Mesothelial cell of epicardium (in vitro differentiated cells): ENCODE measurements around the gene RALGAPB. TPM values are rescaled to one million over a fixed set of nuclear protein-coding genes. Genes with fewer than 3 reads are reported as not detected.

Source experiments
- DNase-seq, 2 experiments: peaks; one replicate each; pipeline ENCODE4 v3.0.0; 2021; ENCODE audit warnings: low spot score in 2 of 2; ENCODE audit not compliant: unreplicated experiment in 2 of 2
- H3K27ac Mint-ChIP-seq: 2 replicates; pipeline ENCODE4 v1.8.0; 2021; ENCODE audit warnings: mixed read lengths
- H3K27me3 Mint-ChIP-seq: 2 replicates; pipeline ENCODE4 v1.8.0; 2021; ENCODE audit warnings: low read depth, mixed read lengths
- H3K36me3 Mint-ChIP-seq: 2 replicates; pipeline ENCODE4 v1.8.0; 2021; ENCODE audit warnings: mixed read lengths
- H3K4me1 Mint-ChIP-seq: 2 replicates; pipeline ENCODE4 v1.8.0; 2021; ENCODE audit warnings: mixed read lengths
- H3K4me3 Mint-ChIP-seq: 2 replicates; pipeline ENCODE4 v1.8.0; 2021; ENCODE audit warnings: mild to moderate bottlenecking, moderate library complexity, mixed read lengths
- H3K9me3 Mint-ChIP-seq: 2 replicates; pipeline ENCODE4 v1.8.0; 2021; ENCODE audit warnings: mixed read lengths
- CTCF ChIP-seq: fragments of 200-600 bp; sonication (generic); IDR thresholded peaks from one replicate; pipeline ENCODE4 v1.5.0; 2021; ENCODE audit warnings: antibody characterized with exemption; ENCODE audit not compliant: unreplicated experiment
- total RNA-seq: library from RNA; stranded (reverse); gene quantifications from 3 replicates; pipeline ENCODE4 v1.2.1, GENCODE V29; 2021

Gene RALGAPB
- total RNA-seq, 1 donor from 2014 or later = 43.5 TPM

- DNase-seq = no peak
- no peaks in the 10 kb centered on the region for H3K9me3 Mint-ChIP-seq
- no peak overlapping the region for H3K27ac Mint-ChIP-seq
- H3K27me3 Mint-ChIP-seq = no peaks in the 10 kb centered on the region
- no peak for TF ChIP-seq CTCF
- H3K4me1 Mint-ChIP-seq = no peaks in the 10 kb centered on the region
- H3K36me3 Mint-ChIP-seq = peaks cover 16% of the 10 kb centered on the region
- no peak overlapping the region for H3K4me3 Mint-ChIP-seq
These were observed 16.5 kb downstream of the RALGAPB start for GRCh38 chr20:38489181-38489580.

DNA sequence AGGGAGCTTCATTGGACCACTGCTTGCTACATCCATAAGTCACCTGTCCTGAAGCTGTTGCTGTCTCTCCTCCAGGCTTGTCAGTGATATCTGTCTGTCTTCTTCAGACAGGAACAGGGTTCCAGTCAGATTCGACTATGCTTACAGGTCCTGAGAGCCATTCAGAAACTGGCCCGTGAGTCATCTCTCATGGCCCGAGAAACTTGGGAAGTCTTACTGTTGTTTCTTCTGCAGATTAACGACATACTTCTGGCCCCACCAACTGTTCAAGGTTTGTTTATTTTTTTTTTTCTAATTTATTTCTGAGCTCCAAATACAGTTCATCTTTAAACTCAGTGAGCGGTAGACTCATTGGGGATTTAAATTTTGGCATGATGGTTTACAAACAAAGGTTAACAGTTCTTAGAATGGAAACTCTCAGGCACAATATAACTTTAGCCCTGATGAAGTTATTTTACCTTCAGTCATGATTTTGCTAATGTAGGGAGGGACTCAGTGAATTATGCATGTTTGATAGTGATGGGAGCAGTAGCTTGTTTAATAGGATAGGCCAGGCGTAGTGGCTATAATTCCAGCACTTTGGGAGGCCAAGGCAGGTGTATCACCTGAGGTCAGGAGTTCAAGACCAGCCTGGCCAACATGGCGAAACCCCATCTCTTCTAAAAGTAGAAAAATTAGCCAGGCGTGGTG, 24.7 kb downstream of the RALGAPB start:
- Mint-ChIP-seq H3K36me3 (peaks cover 36% of the 10 kb centered on the region), H3K27me3 (no peaks in the 10 kb centered on the region), H3K4me1 (no peaks in the 10 kb centered on the region), H3K27ac (no peak overlapping the region), H3K9me3 (no peaks in the 10 kb centered on the region), H3K4me3 (no peak overlapping the region)
- no peak for TF ChIP-seq CTCF
- DNase-seq = no peak

DNA sequence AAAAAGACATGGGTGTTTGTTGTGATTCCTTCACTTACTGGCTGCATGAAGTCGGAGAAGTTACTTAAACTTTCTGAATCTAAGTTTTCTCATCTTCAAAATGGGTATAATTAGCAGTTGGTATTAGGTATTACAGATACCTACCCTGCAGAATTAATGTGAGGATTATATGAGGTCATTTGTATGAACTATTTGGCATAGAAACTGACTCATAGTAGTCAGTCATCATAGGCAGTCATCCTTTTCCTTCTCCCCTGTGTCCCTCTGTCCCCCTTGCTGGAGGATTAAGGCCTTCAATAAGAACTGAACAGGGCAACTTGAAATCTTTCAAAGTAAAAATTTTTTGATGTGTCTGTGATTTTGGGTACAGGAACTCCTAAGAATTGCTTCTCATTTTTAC, 26.3 kb downstream of the RALGAPB start:
- TF ChIP-seq CTCF = no peak
- DNase-seq = no peak
- H3K27ac Mint-ChIP-seq = no peak overlapping the region
- no peak overlapping the region for H3K4me3 Mint-ChIP-seq
- H3K27me3 Mint-ChIP-seq = no peaks in the 10 kb centered on the region
- H3K36me3 Mint-ChIP-seq = peaks cover 41% of the 10 kb centered on the region
- H3K4me1 Mint-ChIP-seq = no peaks in the 10 kb centered on the region
- H3K9me3 Mint-ChIP-seq = no peaks in the 10 kb centered on the region

DNA sequence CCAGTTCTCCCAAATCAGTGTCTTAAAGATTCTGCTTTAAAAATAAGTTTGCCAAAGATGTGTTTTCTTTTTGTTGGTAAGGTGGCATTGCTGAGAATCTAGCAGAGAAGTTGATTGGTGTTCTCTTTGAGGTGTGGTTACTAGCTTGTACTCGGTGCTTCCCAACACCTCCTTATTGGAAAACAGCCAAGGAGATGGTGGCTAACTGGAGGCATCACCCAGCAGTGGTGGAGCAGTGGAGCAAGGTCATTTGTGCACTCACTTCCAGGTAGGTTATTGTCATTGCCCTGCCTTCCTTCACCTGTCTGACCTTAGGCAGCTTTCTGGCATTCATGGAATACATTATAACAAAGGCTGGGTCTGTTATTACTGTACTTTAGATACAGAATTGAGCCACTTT, 26.7 kb downstream of the RALGAPB start:
- no peaks in the 10 kb centered on the region for H3K4me1 Mint-ChIP-seq

DNA sequence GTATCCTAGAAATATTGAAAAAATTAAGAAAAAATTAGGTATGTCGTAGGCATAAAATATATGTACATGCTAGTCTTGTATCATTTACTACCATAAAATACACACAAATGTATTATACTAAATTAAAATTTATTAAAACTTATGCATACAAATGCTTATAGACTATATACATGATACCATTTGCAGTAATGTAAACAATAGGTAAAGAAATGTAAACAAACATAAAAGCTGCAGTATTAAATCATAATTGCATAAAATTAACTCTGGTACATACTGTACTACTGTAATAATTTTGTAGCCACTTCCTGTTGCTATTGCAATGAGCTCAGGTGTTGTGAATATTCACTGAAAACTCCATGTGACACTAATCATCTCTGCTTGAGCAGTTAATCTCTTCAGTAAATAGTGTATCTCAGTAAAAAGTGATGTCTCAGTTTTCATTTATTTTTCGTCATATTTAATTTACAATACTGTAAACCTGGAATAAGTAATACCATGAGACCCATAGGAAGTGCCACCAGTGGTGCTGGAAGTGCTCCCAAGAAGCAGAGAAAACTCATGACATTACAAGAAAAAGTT, 29.3 kb downstream of the RALGAPB start:
- H3K4me1 Mint-ChIP-seq = no peaks in the 10 kb centered on the region
- no peak for TF ChIP-seq CTCF

More for the DNA sequence above, 26.7 kb downstream of the RALGAPB start:
- Mint-ChIP-seq H3K27ac (no peak overlapping the region), H3K36me3 (peaks cover 44% of the 10 kb centered on the region), H3K27me3 (no peaks in the 10 kb centered on the region), H3K9me3 (peaks cover 2% of the 10 kb centered on the region), H3K4me3 (no peak overlapping the region)
- TF ChIP-seq CTCF = no peak
- DNase-seq = no peak

More for the DNA sequence above, 29.3 kb downstream of the RALGAPB start:
- H3K36me3 Mint-ChIP-seq = peaks cover 46% of the 10 kb centered on the region
- no peak overlapping the region for H3K27ac Mint-ChIP-seq
- no peaks in the 10 kb centered on the region for H3K27me3 Mint-ChIP-seq
- no peak for DNase-seq
- peaks cover 7% of the 10 kb centered on the region for H3K9me3 Mint-ChIP-seq
- no peak overlapping the region for H3K4me3 Mint-ChIP-seq
